A549 (cell line): ENCODE results near the gene SERPINB12. TPM values are rescaled to one million over a fixed set of nuclear protein-coding genes. Genes with fewer than 3 reads are reported as not detected.
A peak's percentile ranks its signal among the peaks of the same experiment; 100 is the strongest.

Experiments
- ATAC-seq, 2 experiments: fragments of 200-7000 bp in 1 of 2; fragments of >200 bp in 1 of 2; cut with Nextera tagmentation in 1 of 2; cut with Tn5 transposase in 1 of 2; 3 replicates each; pipeline versions ENCODE4 v1.8.0 to v1.9.1; 2018 to 2020; ENCODE audit warnings: mild to moderate bottlenecking in 1 of 2, moderate library complexity in 1 of 2
- CTCF ChIA-PET: fragments of 300-600 bp; sonication (Branson Sonifier 250); formaldehyde crosslinking; extraction: SDS; loops from one replicate; lab custom pipeline; 2021; ENCODE audit warnings: antibody characterized with exemption, inconsistent platforms; lab: Yijun Ruan, JAX
- POLR2A ChIA-PET: fragments of 350-600 bp; formaldehyde crosslinking; extraction: SDS; loops from one replicate; lab custom pipeline; 2021; ENCODE audit warnings: antibody characterized with exemption, inconsistent platforms; lab: Yijun Ruan, JAX
- DNase-seq, 2 experiments: peaks; one replicate each; pipeline versions ENCODE4 v3.0.0 to v3.0.0-alpha.2; 2011 to 2016; ENCODE audit warnings: low read depth in 1 of 2, low spot score in 1 of 2
- FAIRE-seq: peaks from 2 replicates; lab custom pipeline; 2011; peaks lifted over from hg19 to GRCh38; lab: Jason Lieb, UNC
- H3K27ac ChIP-seq, 2 experiments: fragments of >200 bp; sonication (Bioruptor Twin); formaldehyde crosslinking; 3 replicates each; pipeline ENCODE4 v1.5.1; 2016 to 2017
- H3K4me1 ChIP-seq: fragments of >200 bp; sonication (Bioruptor Twin); formaldehyde crosslinking; 3 replicates; pipeline ENCODE4 v1.6.1; 2016
- H3K4me2 ChIP-seq: fragments of >200 bp; sonication (Bioruptor Twin); formaldehyde crosslinking; 3 replicates; pipeline ENCODE4 v1.6.1; 2016
- H3K4me3 ChIP-seq: fragments of >200 bp; sonication (Bioruptor Twin); formaldehyde crosslinking; 3 replicates; pipeline ENCODE4 v1.5.1; 2016
- H3K9me3 ChIP-seq: fragments of >200 bp; sonication (Bioruptor Twin); formaldehyde crosslinking; 3 replicates; pipeline ENCODE4 v1.6.1; 2016
- CBX2 ChIP-seq: fragments of 200-600 bp; sonication (generic); IDR thresholded peaks from 2 replicates; pipeline ENCODE4 v1.6.1; 2016; ENCODE audit warnings: low read depth, mild to moderate bottlenecking, borderline replicate concordance
- CBX8 ChIP-seq: fragments of 200-600 bp; sonication (generic); IDR thresholded peaks from 2 replicates; pipeline ENCODE4 v1.6.1; 2016
- CHD2 ChIP-seq: fragments of 150-350 bp; IDR thresholded peaks from 2 replicates; pipeline ENCODE4 v1.6.1; 2014; ENCODE audit warnings: low read length; ENCODE audit not compliant: partially characterized antibody
- EHMT2 ChIP-seq: fragments of 200-600 bp; sonication (generic); IDR thresholded peaks from 2 replicates; pipeline ENCODE4 v1.6.1; 2016; ENCODE audit warnings: antibody characterized with exemption, low read depth, mild to moderate bottlenecking, moderate library complexity
- EP300 ChIP-seq, 2 experiments: fragments of >200 bp; sonication (Bioruptor Twin); formaldehyde crosslinking; IDR thresholded peaks; 2 replicates in 1 of 2; 3 replicates in 1 of 2; pipeline ENCODE4 v1.6.1; 2016 to 2017
- ESRRA ChIP-seq: fragments of 150-350 bp; IDR thresholded peaks from 2 replicates; pipeline ENCODE4 v1.6.1; 2014; ENCODE audit warnings: mild to moderate bottlenecking, low read length, borderline replicate concordance
- HDAC2 ChIP-seq: fragments of 200-600 bp; sonication (generic); IDR thresholded peaks from 2 replicates; pipeline ENCODE4 v1.6.1; 2016
- HOXB13 ChIP-seq: fragments of 250-450 bp; sonication (Bioruptor Pico); IDR thresholded peaks from 2 replicates; pipeline ENCODE4 v1.5.0; 2020; ENCODE audit warnings: low read depth, mild to moderate bottlenecking, moderate library complexity
- KDM5A ChIP-seq: fragments of 200-600 bp; sonication (generic); IDR thresholded peaks from 2 replicates; pipeline ENCODE4 v1.6.1; 2016; ENCODE audit warnings: antibody characterized with exemption, mild to moderate bottlenecking
- MAZ ChIP-seq: fragments of 150-350 bp; IDR thresholded peaks from 2 replicates; pipeline ENCODE4 v1.6.1; 2014; ENCODE audit warnings: antibody characterized with exemption, low read depth, low read length, borderline replicate concordance
- NPAS2 ChIP-seq: fragments of 250-450 bp; sonication (Bioruptor Pico); IDR thresholded peaks from 2 replicates; pipeline ENCODE4 v1.8.0; 2022; ENCODE audit warnings: mild to moderate bottlenecking, moderate library complexity, borderline replicate concordance
- RAD21 ChIP-seq, 2 experiments: fragments of >200 bp in 1 of 2; sonication (Bioruptor Twin) in 1 of 2; formaldehyde crosslinking in 1 of 2; IDR thresholded peaks in 1 of 2; conservative IDR thresholded peaks in 1 of 2; 2 replicates in 1 of 2; 3 replicates in 1 of 2; pipeline ENCODE4 v1.6.1; 2012 to 2018; ENCODE audit warnings: inconsistent platforms in 1 of 2
- RCOR1 ChIP-seq: fragments of 150-350 bp; IDR thresholded peaks from 2 replicates; pipeline ENCODE4 v1.6.1; 2014; ENCODE audit warnings: antibody characterized with exemption, low read length, low read depth
- RFX5 ChIP-seq: fragments of 450-650 bp; IDR thresholded peaks from 2 replicates; pipeline ENCODE4 v1.7.1; 2014; ENCODE audit warnings: antibody characterized with exemption, mild to moderate bottlenecking, moderate library complexity
- RNF2 ChIP-seq: fragments of 200-600 bp; sonication (generic); IDR thresholded peaks from 2 replicates; pipeline ENCODE4 v1.6.1; 2016; ENCODE audit warnings: low read depth, mild to moderate bottlenecking, antibody characterized with exemption, moderate library complexity, borderline replicate concordance
- SMC3 ChIP-seq: fragments of >200 bp; sonication (Bioruptor Twin); formaldehyde crosslinking; IDR thresholded peaks from 3 replicates; pipeline ENCODE4 v1.6.1; 2018; ENCODE audit warnings: inconsistent platforms
- TFCP2L1 ChIP-seq: fragments of 250-450 bp; sonication (Bioruptor Pico); IDR thresholded peaks from 2 replicates; pipeline ENCODE4 v1.5.0; 2021; ENCODE audit warnings: mild to moderate bottlenecking
- WGBS: methylation state at CpG from one replicate; pipeline ENCODE4 v1.1.6; 2017; ENCODE audit errors: missing lambda C conversion rate; 5-methylcytosine and 5-hydroxymethylcytosine counted together
- polyA plus RNA-seq, 4 experiments: library from polyadenylated mRNA; depleted of rRNA in 3 of 4; stranded (reverse); fragments of >200 nt; fragmentation: RNase III in 1 of 4; extraction: RNeasy Plus Mini Kit Qiagen cat#74134 plus additional on column Dnase treatment in 1 of 4; gene quantifications; 2 replicates in 3 of 4; 3 replicates in 1 of 4; pipeline ENCODE4 v1.2.3, GENCODE V29; 2011 to 2017
- TF ChIP-seq, protein P1 (sequence below): fragments of >200 bp; sonication (Bioruptor Twin); formaldehyde crosslinking; IDR thresholded peaks from 3 replicates; pipeline ENCODE4 v1.5.1; 2016
- TF ChIP-seq, protein P2 (sequence below): IDR thresholded peaks from 2 replicates; pipeline ENCODE4 v1.6.1; 2012; ENCODE audit warnings: low read depth, borderline replicate concordance
- TF ChIP-seq, protein P3 (sequence below): fragments of 200-600 bp; sonication (generic); IDR thresholded peaks from 2 replicates; pipeline ENCODE4 v1.6.1; 2016; ENCODE audit warnings: antibody characterized with exemption, mild to moderate bottlenecking, moderate library complexity
- TF ChIP-seq, protein P4 (sequence below): fragments of >200 bp; sonication (Bioruptor Twin); formaldehyde crosslinking; IDR thresholded peaks from 2 replicates; pipeline ENCODE4 v1.6.1; 2016
- TF ChIP-seq, protein P5 (sequence below): fragments of 250-450 bp; sonication (Bioruptor Pico); IDR thresholded peaks from 2 replicates; pipeline ENCODE4 v1.5.0; 2021; ENCODE audit warnings: mild to moderate bottlenecking, moderate library complexity, borderline replicate concordance
- TF ChIP-seq, protein P6 (sequence below): fragments of 450-650 bp; IDR thresholded peaks from 2 replicates; pipeline ENCODE4 v1.6.1; 2014; ENCODE audit warnings: antibody characterized with exemption

The SERPINB12 gene
- polyA plus RNA-seq, 2 of the 4 experiments (the other 2 are of a cell fraction): not detected

DNA sequence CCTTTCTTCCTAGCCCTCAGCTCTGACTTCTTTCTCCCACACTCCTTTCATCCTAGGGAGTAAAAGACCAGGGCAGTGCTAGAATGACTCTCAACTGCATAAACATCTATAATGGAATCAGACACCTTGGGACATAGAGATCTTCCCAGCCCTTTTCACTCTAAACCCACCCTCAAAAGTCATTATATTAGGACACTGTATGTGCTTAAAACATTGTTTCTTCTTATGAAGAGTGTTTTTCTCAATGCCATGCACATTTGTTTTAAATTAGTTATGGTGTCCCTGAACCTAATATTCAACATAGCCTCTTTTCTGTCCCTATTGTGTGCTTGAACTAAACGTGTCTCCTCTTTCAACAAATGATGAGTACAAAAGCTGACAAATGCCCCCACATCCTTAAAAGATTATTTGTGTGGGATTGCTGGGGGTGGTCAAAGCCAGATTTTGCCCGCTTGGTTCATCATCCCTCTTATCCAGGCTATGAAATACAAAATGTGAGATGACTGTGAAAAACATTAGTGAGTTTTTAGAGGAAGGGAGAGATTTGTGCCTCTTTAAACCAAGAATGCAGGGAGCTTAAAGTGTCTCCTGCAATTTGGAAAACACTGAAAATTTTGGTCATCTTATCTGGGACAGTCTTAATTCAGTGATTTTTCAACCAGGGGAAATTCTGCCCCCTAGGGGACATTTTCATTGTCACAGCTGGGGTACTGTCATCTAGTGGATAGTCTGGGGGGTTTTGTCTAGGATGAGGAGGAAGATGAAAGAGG is 36.4 kb upstream of the SERPINB12 start:
- Histone ChIP-seq H3K4me2 (no peak overlapping the region), H3K4me1 (no peaks in the 10 kb centered on the region), H3K4me3 (no peak overlapping the region), H3K9me3 (no peaks in the 10 kb centered on the region), H3K27ac (no peak overlapping the region)
- WGBS: 29% methylated on average over 2 of the region's 2 CpGs
- ATAC-seq (peak; percentile 76 to 80; a peak in 3 of 6 replicates), DNase-seq (peak; percentile 15 to 44), FAIRE-seq (no peak)
- TF ChIP-seq TFCP2L1 (no peak), CBX2 (no peak), RAD21 (conservative IDR thresholded peaks at IDR 0.05 in 1 of 2, IDR thresholded peaks at IDR 0.05 in 1 of 2) (peak; percentile 36 to 44; a peak in 4 of 5 replicates), MAZ (no peak), RNF2 (no peak), CHD2 (no peak), RCOR1 (no peak)
- TF ChIP-seq, protein P1, sequence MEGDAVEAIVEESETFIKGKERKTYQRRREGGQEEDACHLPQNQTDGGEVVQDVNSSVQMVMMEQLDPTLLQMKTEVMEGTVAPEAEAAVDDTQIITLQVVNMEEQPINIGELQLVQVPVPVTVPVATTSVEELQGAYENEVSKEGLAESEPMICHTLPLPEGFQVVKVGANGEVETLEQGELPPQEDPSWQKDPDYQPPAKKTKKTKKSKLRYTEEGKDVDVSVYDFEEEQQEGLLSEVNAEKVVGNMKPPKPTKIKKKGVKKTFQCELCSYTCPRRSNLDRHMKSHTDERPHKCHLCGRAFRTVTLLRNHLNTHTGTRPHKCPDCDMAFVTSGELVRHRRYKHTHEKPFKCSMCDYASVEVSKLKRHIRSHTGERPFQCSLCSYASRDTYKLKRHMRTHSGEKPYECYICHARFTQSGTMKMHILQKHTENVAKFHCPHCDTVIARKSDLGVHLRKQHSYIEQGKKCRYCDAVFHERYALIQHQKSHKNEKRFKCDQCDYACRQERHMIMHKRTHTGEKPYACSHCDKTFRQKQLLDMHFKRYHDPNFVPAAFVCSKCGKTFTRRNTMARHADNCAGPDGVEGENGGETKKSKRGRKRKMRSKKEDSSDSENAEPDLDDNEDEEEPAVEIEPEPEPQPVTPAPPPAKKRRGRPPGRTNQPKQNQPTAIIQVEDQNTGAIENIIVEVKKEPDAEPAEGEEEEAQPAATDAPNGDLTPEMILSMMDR: peak; percentile 47
- TF ChIP-seq, protein P2, sequence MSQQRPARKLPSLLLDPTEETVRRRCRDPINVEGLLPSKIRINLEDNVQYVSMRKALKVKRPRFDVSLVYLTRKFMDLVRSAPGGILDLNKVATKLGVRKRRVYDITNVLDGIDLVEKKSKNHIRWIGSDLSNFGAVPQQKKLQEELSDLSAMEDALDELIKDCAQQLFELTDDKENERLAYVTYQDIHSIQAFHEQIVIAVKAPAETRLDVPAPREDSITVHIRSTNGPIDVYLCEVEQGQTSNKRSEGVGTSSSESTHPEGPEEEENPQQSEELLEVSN: no peak
- CTCF ChIA-PET: interaction anchor here (1.0 to 2.5 kb wide), 5 partner anchors 9 to 174 kb away, joined by 3 to 14 read pairs (median 4); no protein-coding TSS in a partner anchor
- POLR2A ChIA-PET: no interaction called here

DNA sequence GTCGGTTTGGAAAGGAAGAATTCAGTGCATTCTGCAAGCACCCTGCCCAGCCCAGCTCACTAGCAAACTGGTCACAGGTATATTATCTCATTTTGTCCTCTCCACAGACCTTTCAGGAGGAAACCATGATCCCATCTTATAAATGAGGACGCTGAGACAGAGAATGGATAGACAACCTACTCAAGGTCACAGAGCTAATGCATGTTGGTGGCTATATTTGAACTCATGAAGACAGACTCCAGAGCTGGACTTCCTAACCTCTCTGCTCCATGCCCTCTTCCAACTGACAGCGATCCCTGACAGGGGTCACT is 35.9 kb upstream of the SERPINB12 start:
- TF ChIP-seq CBX8: no peak
- no peak for TF ChIP-seq TFCP2L1
- TF ChIP-seq, protein P3, sequence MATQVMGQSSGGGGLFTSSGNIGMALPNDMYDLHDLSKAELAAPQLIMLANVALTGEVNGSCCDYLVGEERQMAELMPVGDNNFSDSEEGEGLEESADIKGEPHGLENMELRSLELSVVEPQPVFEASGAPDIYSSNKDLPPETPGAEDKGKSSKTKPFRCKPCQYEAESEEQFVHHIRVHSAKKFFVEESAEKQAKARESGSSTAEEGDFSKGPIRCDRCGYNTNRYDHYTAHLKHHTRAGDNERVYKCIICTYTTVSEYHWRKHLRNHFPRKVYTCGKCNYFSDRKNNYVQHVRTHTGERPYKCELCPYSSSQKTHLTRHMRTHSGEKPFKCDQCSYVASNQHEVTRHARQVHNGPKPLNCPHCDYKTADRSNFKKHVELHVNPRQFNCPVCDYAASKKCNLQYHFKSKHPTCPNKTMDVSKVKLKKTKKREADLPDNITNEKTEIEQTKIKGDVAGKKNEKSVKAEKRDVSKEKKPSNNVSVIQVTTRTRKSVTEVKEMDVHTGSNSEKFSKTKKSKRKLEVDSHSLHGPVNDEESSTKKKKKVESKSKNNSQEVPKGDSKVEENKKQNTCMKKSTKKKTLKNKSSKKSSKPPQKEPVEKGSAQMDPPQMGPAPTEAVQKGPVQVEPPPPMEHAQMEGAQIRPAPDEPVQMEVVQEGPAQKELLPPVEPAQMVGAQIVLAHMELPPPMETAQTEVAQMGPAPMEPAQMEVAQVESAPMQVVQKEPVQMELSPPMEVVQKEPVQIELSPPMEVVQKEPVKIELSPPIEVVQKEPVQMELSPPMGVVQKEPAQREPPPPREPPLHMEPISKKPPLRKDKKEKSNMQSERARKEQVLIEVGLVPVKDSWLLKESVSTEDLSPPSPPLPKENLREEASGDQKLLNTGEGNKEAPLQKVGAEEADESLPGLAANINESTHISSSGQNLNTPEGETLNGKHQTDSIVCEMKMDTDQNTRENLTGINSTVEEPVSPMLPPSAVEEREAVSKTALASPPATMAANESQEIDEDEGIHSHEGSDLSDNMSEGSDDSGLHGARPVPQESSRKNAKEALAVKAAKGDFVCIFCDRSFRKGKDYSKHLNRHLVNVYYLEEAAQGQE: no peak
- no peak for TF ChIP-seq EP300 (IDR thresholded peaks at IDR 0.05)
- TF ChIP-seq NPAS2: no peak
- TF ChIP-seq CHD2: no peak
- TF ChIP-seq, all 56 proteins: peak for 0
- no peak overlapping the region for H3K4me3 ChIP-seq
- 51% methylated on average over 3 of the region's 3 CpGs for WGBS
- CTCF ChIA-PET: interaction anchor here (1.0 to 2.5 kb wide), 5 partner anchors 8 to 175 kb away, joined by 3 to 14 read pairs (median 4); no protein-coding TSS in a partner anchor
- H3K4me2 ChIP-seq: no peak overlapping the region
- H3K27ac ChIP-seq: no peak overlapping the region
- no peaks in the 10 kb centered on the region for H3K4me1 ChIP-seq
- ATAC-seq (no peak), DNase-seq (no peak), FAIRE-seq (no peak)
- POLR2A ChIA-PET: no interaction called here
- H3K9me3 ChIP-seq: no peaks in the 10 kb centered on the region

DNA sequence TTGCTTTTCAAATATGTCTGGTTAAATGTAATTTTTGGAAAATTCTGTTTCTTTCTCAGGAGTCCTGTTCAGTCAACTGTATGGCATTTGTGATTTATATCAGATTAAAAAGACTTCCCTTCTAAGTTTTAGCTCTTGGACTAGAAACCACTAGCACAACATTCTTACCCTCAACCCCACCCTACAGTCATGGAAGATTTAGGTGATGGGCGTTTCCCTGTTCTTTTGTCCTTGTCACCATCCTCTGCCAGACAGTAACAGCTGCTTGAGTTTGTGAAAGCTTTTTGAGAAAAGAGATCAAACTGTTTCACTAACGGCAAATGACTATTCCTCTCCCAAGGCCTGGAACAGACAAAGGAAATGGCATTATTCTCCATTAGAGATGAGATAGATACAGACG is 33.6 kb upstream of the SERPINB12 start:
- ATAC-seq (no peak), DNase-seq (no peak), FAIRE-seq (no peak)
- no peaks in the 10 kb centered on the region for H3K9me3 ChIP-seq
- H3K27ac ChIP-seq: no peak overlapping the region
- no peak overlapping the region for H3K4me2 ChIP-seq
- ChIA-PET POLR2A (no interaction called here), CTCF (interaction anchor here (0.7 to 1.0 kb wide), 3 partner anchors 10 to 330 kb away, joined by 3 to 4 read pairs (median 3); no protein-coding TSS in a partner anchor)
- no peak overlapping the region for H3K4me3 ChIP-seq
- no peaks in the 10 kb centered on the region for H3K4me1 ChIP-seq
- 54% methylated on average over 3 of the region's 3 CpGs for WGBS
- TF ChIP-seq, protein P4, sequence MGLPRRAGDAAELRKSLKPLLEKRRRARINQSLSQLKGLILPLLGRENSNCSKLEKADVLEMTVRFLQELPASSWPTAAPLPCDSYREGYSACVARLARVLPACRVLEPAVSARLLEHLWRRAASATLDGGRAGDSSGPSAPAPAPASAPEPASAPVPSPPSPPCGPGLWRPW: no peak
- TF ChIP-seq RFX5: no peak
- TF ChIP-seq SMC3: no peak
- TF ChIP-seq, protein P5, sequence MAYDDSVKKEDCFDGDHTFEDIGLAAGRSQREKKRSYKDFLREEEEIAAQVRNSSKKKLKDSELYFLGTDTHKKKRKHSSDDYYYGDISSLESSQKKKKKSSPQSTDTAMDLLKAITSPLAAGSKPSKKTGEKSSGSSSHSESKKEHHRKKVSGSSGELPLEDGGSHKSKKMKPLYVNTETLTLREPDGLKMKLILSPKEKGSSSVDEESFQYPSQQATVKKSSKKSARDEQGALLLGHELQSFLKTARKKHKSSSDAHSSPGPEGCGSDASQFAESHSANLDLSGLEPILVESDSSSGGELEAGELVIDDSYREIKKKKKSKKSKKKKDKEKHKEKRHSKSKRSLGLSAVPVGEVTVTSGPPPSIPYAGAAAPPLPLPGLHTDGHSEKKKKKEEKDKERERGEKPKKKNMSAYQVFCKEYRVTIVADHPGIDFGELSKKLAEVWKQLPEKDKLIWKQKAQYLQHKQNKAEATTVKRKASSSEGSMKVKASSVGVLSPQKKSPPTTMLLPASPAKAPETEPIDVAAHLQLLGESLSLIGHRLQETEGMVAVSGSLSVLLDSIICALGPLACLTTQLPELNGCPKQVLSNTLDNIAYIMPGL (CRISPR knock-in tag): no peak
- no peak for TF ChIP-seq HDAC2
- no peak for TF ChIP-seq KDM5A
- TF ChIP-seq ESRRA: no peak
- TF ChIP-seq HOXB13 (CRISPR knock-in tag): no peak
- no peak for TF ChIP-seq RCOR1
- TF ChIP-seq, protein P6, sequence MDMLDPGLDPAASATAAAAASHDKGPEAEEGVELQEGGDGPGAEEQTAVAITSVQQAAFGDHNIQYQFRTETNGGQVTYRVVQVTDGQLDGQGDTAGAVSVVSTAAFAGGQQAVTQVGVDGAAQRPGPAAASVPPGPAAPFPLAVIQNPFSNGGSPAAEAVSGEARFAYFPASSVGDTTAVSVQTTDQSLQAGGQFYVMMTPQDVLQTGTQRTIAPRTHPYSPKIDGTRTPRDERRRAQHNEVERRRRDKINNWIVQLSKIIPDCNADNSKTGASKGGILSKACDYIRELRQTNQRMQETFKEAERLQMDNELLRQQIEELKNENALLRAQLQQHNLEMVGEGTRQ: no peak
- no peak for TF ChIP-seq EP300 (IDR thresholded peaks at IDR 0.05)
- no peak for TF ChIP-seq EHMT2
